ENCODE measurements around the gene S100A3.
A peak's percentile ranks its signal among the peaks of the same experiment; 100 is the strongest.

Gene S100A3

GRCh38 chr1:153550398-153550758 is 1.3 kb upstream of the S100A3 start:
- Mint-ChIP-seq H3K36me3 (ENCODE audit: insufficient read depth) (peaks cover 6% of the 10 kb centered on the region), H3K27ac (no peak overlapping the region), H3K4me3 (no peak overlapping the region), H3K9me3 (no peaks in the 10 kb centered on the region), H3K4me1 (ENCODE audit: low read depth in 2 of 2) (peaks cover 13 to 14% of the 10 kb centered on the region in 2 donors), H3K27me3 (no peaks in the 10 kb centered on the region)
- DNase-seq = no peak
- no peak for ATAC-seq (replicated peaks)

GRCh38 chr1:153549741-153550397 is 811 bp upstream of the S100A3 start:
- Mint-ChIP-seq H3K4me1 (ENCODE audit: low read depth in 2 of 2) (peaks cover 18 to 19% of the 10 kb centered on the region in 2 donors), H3K36me3 (ENCODE audit: insufficient read depth) (peaks cover 11% of the 10 kb centered on the region), H3K9me3 (no peaks in the 10 kb centered on the region), H3K27me3 (no peaks in the 10 kb centered on the region), H3K4me3 (no peak overlapping the region), H3K27ac (no peak overlapping the region)
- DNase-seq = no peak
- no peak for ATAC-seq (replicated peaks)

GRCh38 chr1:153547560-153548551 is 1.2 kb downstream of the S100A3 start:
- H3K4me1 Mint-ChIP-seq (ENCODE audit: low read depth in 2 of 2) = peaks cover 37 to 39% of the 10 kb centered on the region in 2 donors
- H3K27me3 Mint-ChIP-seq = no peaks in the 10 kb centered on the region

GRCh38 chr1:153546796-153547559 is 2.1 kb downstream of the S100A3 start:
- peak overlapping the region in 1 of 2 donors; percentile 95 for H3K4me3 Mint-ChIP-seq
- H3K4me1 Mint-ChIP-seq (ENCODE audit: low read depth in 2 of 2) = peaks cover 43 to 48% of the 10 kb centered on the region in 2 donors

More at GRCh38 chr1:153547560-153548551, 1.2 kb downstream of the S100A3 start:
- DNase-seq (no peak), ATAC-seq (replicated peaks) (no peak)
- Mint-ChIP-seq H3K4me3 (no peak overlapping the region), H3K9me3 (no peaks in the 10 kb centered on the region), H3K36me3 (ENCODE audit: insufficient read depth) (peaks cover 30% of the 10 kb centered on the region), H3K27ac (peak overlapping the region in 1 of 2 donors; percentile 8)

GRCh38 chr1:153546371-153546770 is 2.7 kb downstream of the S100A3 start:
- H3K27me3 Mint-ChIP-seq = no peaks in the 10 kb centered on the region
- no peak for ATAC-seq (replicated peaks)
- H3K4me1 Mint-ChIP-seq (ENCODE audit: low read depth in 2 of 2) = peaks cover 50 to 54% of the 10 kb centered on the region in 2 donors
- H3K27ac Mint-ChIP-seq = peak overlapping the region; percentile 94 to 98
- DNase-seq = no peak
- H3K36me3 Mint-ChIP-seq (ENCODE audit: insufficient read depth) = peaks cover 33% of the 10 kb centered on the region
- no peaks in the 10 kb centered on the region for H3K9me3 Mint-ChIP-seq
- peak overlapping the region; percentile 95 to 100 for H3K4me3 Mint-ChIP-seq

More at GRCh38 chr1:153546796-153547559, 2.1 kb downstream of the S100A3 start:
- no peak for DNase-seq
- Mint-ChIP-seq H3K9me3 (no peaks in the 10 kb centered on the region), H3K27ac (peak overlapping the region in 1 of 2 donors; percentile 94), H3K27me3 (no peaks in the 10 kb centered on the region), H3K36me3 (ENCODE audit: insufficient read depth) (peaks cover 32% of the 10 kb centered on the region)
- ATAC-seq (replicated peaks) = no peak

- peak within 1 kb of the TSS; percentile 95 to 100 for H3K4me3 Mint-ChIP-seq
- peaks cover 35% of the 10 kb centered on the region for H3K36me3 Mint-ChIP-seq (ENCODE audit: insufficient read depth)
- DNase-seq (peak; percentile 56 to 67 (median 66)), ATAC-seq (replicated peaks) (peak; percentile 82)
- H3K9me3 Mint-ChIP-seq = no peaks in the 10 kb centered on the region
- no peaks in the 10 kb centered on the region for H3K27me3 Mint-ChIP-seq
- H3K27ac Mint-ChIP-seq = peak within 1 kb of the TSS; percentile 94 to 98
- H3K4me1 Mint-ChIP-seq (ENCODE audit: low read depth in 2 of 2) = peaks cover 59 to 64% of the 10 kb centered on the region in 2 donors
These were observed 3.7 kb downstream of the S100A3 start, which contains the start of gene S100A4 for GRCh38 chr1:153545067-153546055. TSS of gene S100A4 (minus strand) at chr1:153545806. CDS start at chr1:153544794, 1,012 bp downstream.

GRCh38 chr1:153544453-153545066 is 4.5 kb downstream of the S100A3 start:
- peak overlapping the region; percentile 95 to 100 for H3K4me3 Mint-ChIP-seq
- no peaks in the 10 kb centered on the region for H3K9me3 Mint-ChIP-seq
- DNase-seq (no peak), ATAC-seq (replicated peaks) (no peak)
- peaks cover 35% of the 10 kb centered on the region for H3K36me3 Mint-ChIP-seq (ENCODE audit: insufficient read depth)
- no peaks in the 10 kb centered on the region for H3K27me3 Mint-ChIP-seq
- peaks cover 64 to 72% of the 10 kb centered on the region in 2 donors for H3K4me1 Mint-ChIP-seq (ENCODE audit: low read depth in 2 of 2)
- H3K27ac Mint-ChIP-seq = peak overlapping the region; percentile 94 to 98

GRCh38 chr1:153543736-153544135 is 5.3 kb downstream of the S100A3 start:
- Mint-ChIP-seq H3K4me3 (peak overlapping the region; percentile 95 to 100), H3K27me3 (no peaks in the 10 kb centered on the region), H3K27ac (peak overlapping the region; percentile 94 to 98), H3K9me3 (no peaks in the 10 kb centered on the region), H3K4me1 (ENCODE audit: low read depth in 2 of 2) (peaks cover 66 to 74% of the 10 kb centered on the region in 2 donors), H3K36me3 (ENCODE audit: insufficient read depth) (peaks cover 35% of the 10 kb centered on the region)
- DNase-seq = no peak
- no peak for ATAC-seq (replicated peaks)

- no peak for ATAC-seq (replicated peaks)
These were observed 5.9 kb downstream of the S100A3 start for GRCh38 chr1:153542956-153543711.

GRCh38 chr1:153541641-153542590 is 7.1 kb downstream of the S100A3 start:
- ATAC-seq (replicated peaks) (no peak), DNase-seq (no peak)
- H3K4me1 Mint-ChIP-seq (ENCODE audit: low read depth in 2 of 2) = peaks cover 70 to 75% of the 10 kb centered on the region in 2 donors
- peaks cover 36% of the 10 kb centered on the region for H3K36me3 Mint-ChIP-seq (ENCODE audit: insufficient read depth)
- H3K4me3 Mint-ChIP-seq = peak overlapping the region; percentile 95 to 100
- H3K27me3 Mint-ChIP-seq = no peaks in the 10 kb centered on the region
- H3K27ac Mint-ChIP-seq = peak overlapping the region; percentile 93 to 94
- H3K9me3 Mint-ChIP-seq = no peaks in the 10 kb centered on the region

More at GRCh38 chr1:153542956-153543711, 5.9 kb downstream of the S100A3 start:
- H3K4me1 Mint-ChIP-seq (ENCODE audit: low read depth in 2 of 2) = peaks cover 66 to 74% of the 10 kb centered on the region in 2 donors
- H3K9me3 Mint-ChIP-seq = no peaks in the 10 kb centered on the region
- DNase-seq = no peak
- H3K36me3 Mint-ChIP-seq (ENCODE audit: insufficient read depth) = peaks cover 35% of the 10 kb centered on the region
- peak overlapping the region; percentile 93 to 94 for H3K27ac Mint-ChIP-seq
- H3K27me3 Mint-ChIP-seq = no peaks in the 10 kb centered on the region
- H3K4me3 Mint-ChIP-seq = peak overlapping the region; percentile 95 to 100
